ENCODE measurements around the gene CERT1.
A peak's percentile ranks its signal among the peaks of the same experiment; 100 is the strongest.
"Not testable (repeated sequence)": the region's sequence is repeated elsewhere in the genome, so short reads cannot be mapped to it uniquely, and the experiment has no call there.

Gene CERT1, protein sequence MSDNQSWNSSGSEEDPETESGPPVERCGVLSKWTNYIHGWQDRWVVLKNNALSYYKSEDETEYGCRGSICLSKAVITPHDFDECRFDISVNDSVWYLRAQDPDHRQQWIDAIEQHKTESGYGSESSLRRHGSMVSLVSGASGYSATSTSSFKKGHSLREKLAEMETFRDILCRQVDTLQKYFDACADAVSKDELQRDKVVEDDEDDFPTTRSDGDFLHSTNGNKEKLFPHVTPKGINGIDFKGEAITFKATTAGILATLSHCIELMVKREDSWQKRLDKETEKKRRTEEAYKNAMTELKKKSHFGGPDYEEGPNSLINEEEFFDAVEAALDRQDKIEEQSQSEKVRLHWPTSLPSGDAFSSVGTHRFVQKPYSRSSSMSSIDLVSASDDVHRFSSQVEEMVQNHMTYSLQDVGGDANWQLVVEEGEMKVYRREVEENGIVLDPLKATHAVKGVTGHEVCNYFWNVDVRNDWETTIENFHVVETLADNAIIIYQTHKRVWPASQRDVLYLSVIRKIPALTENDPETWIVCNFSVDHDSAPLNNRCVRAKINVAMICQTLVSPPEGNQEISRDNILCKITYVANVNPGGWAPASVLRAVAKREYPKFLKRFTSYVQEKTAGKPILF
- 69.5 to 86.5 (median 73.9) reads per million in 3 experiments for total RNA-seq

DNA sequence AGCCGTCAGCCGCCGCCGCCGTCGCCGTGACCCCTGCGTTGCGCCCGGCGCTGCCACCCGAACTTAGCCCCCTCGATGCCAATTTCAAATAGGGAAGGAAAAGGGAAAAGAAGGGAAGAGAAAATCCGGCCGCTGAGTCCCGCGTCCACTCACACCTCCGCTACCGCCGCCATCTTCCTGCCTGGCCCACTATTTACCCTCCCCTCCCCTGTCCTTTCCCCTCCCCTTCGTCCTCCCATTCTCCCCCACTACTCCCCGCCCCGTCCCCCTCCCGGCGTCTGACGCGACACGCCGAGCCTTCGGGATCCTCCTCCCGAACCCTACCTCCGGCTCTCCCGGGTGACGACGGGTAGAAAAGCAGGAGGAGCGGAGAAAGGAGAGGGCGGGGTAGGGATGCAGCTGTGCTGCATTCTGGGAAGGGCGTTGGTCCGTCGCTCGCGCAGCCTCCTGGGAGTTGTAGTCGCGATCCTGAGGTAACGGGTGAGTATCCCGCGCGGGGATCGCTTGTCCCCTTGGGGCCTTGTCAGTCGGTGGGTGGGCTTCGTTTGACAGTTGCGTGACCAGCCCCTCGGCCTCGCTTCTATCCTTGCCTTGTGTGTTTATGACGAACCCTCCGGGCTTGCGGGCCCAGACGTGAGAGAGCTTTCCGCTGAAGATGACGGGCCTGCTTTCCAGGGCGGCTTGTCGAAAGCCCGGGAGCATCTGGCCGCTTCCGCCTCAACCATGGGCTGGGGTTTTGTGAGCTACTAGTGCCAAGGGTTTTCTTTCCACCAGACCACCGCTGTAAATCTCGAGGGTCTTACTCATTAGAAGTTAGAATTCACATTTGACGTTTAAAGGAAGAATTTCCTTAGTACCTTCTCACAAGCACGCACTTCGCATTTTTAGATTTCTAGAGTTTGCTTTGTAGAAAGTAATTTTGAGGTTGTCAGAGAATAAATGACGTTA lies at the start of gene CERT1, which contains the start of gene POLK:
Gene CERT1 (minus strand): TSS at position 195 of the 948 bp plus-strand sequence. CDS start 422 bp downstream, outside the sequence.
Gene POLK (plus strand): TSS at position 457 of the 948 bp plus-strand sequence.
- peak; percentile 93 for DNase-seq

DNA sequence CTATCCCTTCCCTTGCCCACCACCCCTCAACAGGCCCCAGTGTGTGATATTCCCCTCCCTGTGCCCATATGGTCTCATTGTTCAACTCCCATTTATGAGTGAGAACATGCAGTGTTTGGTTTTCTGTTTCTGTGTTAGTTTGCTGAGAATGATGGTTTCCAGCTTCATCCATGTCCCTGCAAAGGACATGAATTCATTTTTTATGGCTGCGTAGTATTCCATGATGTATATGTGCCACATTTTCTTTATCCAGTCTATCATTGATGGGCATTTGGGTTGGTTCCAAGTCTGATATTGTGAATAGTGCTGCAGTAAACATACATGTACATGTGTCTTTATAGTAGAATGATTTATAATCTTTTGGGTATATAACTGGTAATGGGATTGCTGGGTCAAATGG lies 49.2 kb upstream of the CERT1 start:
- DNase-seq: not testable (repeated sequence)

DNA sequence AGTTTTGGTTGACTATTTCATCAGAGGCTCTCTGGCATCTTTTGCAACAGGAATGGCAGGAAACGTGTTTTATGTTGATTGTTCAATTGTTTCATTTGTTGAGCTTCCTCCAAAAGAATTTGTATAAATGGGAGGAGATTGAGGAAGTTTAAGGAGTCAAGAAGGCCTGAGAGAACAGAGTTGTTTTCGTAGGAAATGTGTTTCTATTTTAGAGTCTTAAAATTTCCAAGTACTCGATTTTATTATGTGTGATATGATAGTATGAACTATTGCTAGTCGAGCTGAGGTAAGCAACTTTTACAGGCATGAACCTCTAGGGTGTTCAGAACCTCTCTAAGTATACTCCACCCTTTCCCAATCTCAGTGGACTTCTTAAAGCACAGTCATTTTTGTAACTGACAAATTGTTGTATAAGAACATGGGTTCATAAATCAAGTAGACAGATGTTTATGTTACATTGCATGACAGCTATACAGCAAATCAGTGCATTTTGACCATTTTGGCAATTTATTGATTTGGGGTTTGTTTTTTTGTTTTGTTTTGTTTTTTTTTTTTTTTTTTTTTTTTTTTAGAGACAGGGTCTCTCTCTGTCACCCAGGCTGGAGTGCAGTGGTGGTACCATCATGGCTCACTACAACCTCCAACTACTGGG lies 47.7 kb upstream of the CERT1 start:
- DNase-seq: no peak

DNA sequence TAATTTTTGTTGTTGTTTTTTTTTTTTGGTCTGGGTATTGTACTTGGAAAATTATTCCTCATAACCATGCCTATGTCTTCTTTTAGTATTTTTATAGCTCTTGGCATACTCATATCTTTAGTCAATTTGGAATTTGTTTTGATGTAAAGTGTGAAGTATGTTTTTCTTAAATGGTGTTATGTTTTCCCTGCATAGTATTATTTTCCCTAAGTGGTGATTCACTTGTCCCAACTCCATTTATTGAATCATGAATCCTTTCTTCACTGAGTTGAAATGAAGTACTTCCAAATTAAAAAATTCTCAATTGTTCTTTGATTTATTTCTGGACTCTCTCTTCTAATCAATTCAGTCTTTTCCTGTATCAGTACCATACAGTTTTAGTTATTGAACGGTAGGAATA lies 46.8 kb upstream of the CERT1 start:
- no peak for DNase-seq

DNA sequence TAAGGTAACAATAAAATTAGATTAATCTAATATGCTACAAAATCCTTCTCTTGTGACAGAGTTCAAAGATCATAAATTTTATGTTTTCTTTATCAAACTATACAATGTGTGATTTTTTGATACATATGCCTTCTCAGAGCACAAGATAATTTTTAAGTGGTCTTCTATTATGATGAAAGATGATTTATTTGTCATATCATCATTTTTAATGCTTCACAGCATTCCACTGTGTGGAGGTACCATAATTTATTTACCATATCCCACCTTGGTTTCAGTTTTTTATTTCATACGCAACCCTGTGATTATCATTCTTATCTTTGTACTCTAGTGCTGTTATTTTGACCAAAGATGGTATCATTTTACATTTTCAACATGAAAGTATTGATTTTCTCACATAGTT lies 41.9 kb upstream of the CERT1 start:
- no peak for DNase-seq

DNA sequence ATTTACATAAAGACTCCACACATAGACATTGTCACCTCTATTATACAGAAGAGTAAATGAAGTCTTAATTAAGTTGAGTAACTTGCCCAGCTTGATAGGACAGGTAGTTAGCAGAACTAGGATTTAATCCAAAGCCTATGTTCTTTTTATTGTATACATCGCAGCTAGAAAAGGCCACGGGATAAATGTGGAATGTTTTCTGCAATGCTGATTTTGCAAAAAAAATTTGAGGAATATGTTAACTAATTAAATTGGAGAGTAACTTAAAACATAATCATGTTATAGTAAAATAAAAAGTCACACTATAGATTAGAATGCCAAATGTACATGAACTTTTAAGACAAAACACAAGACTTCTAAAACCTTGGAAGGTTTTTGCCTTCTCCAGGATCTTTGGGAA lies 41.3 kb upstream of the CERT1 start:
- DNase-seq: no peak

DNA sequence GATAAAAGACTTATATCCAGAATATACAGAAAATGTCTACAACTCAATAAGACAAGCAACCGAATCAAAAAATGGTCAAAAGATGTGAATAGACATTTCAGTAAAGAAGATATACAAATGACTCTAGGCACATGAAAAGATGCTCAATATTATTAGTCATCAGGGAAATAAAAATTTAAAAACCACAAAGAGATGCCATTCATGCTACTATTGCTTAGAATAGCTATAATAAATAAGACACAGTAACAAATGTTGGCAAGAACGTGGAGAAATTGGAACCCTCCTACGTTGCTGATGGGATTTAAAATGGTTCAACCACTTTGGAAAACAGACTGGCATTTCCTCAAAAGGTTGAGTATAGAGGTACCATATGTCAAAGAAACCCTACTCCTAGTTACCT lies 40.0 kb upstream of the CERT1 start:
- no peak for DNase-seq

DNA sequence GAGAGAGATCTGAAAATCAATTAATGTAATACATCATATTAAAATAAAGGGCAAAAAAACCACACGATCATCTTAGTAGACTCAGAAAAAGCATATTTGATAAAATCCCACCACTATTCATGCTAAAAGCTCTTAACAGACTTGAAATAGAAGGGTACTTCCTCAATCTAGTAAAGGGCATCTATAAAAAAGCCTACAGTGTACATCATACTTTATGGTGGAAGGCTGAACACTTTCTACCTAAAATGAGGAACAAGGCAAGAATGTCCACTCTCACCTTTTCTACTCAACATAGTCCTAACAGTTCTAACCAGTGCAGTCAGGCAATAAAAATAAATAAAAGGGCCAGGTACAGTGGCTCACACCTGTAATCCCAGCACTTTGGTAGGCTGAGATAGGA lies 39.2 kb upstream of the CERT1 start:
- no peak for DNase-seq

DNA sequence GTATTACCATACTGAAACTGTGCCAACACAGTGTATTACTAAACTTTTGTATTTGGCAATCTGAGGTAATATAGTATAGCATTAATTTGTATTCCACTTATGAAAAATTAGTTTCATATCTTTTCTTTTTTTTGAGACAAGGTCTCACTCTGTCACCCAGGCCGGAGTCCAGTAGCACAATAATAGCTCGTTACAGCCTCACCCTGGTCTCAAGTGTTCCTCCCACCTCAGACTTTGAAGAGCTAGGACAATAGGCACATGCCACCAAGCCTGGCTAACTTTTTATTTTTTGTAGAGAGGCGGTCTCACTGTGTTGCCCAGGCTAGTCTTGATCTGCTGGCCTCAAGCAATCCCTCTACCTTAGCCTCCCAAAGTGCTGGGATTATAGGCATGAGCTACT lies 36.4 kb upstream of the CERT1 start:
- no peak for DNase-seq

DNA sequence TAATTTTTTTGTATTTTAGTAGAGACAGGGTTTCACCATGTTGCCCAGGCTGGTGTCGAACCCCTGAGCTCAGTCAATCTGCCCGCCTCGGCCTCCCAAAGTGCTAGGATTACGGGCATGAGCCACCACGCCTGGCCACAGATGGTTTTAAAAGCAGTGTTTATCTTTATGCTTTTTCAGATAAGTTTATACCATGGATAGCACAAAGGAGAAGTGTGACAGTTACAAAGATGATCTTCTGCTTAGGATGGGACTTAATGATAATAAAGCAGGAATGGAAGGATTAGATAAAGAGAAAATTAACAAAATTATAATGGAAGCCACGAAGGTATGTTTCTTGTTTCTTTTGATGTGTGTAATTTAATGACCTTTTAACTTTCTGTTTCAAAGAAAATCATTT lies 35.4 kb upstream of the CERT1 start:
- no peak for DNase-seq

DNA sequence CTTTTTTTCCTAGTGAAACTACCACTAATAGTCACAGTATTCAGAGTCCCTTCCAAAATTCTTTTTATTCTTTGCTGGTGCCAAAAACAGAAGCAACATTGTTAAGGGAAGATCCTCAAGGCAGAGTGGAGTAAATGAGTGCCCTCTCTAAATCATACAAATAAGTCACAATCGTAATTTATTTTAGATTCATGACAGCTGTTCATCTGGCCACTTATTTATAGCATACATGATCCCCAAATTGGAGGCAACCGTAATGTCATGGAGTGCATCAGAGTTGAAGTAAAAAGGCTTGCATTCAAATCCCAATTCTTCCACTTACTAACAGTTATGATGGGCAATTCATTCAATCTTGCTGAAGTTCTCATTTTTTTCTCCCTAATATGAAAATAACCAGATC lies 33.7 kb upstream of the CERT1 start:
- DNase-seq: no peak

DNA sequence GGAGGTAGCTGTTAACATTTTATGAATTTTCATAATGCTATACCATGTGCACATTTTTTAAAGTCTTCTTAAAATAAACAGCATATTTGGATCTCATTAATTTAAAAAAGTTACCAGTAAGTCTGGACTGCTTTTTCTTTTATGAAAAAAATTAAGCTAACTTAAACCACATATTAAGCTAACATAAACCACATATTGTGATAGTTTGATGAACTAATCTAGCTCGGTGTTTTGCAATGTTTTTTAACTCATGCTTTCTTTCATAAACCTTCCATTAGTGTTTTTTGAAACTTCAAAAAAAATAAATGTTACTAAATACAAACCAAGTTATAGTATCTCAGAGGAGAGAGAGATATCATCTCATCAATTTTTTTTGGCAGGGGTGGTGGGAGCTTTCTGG lies 26.8 kb upstream of the CERT1 start:
- no peak for DNase-seq

DNA sequence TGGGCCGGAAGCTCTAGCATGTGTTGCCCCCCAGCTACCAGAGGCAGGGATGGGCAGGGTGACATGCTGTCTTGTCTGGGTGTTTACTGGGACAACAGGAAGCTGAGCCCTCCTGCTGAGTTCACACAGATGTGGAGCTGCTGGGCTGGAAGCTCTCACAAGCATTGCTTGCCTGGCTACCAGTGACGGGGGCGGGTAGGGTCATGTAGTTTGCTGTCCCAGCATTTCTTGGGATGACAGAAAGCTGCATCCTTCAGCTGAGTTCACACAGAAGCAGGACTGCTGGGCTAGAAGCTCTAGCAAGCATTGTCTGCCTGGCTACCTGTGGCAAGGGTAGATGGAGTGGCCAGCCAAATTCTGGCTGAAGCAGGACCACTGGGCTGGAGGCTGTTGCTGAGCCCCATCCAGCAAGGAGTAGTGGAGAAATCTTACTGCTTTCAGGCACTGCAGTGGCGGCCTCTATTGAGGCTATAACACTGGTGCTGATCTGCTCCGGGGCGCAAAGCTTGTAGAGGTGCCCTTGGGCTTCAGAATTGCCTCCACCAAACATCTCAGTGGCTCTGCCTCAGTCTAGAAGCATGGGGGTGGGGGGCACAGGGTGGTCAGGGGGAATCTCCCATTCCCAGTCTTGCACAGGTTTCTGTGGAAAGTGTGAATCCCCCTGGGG lies 25.4 kb upstream of the CERT1 start:
- DNase-seq: no peak

DNA sequence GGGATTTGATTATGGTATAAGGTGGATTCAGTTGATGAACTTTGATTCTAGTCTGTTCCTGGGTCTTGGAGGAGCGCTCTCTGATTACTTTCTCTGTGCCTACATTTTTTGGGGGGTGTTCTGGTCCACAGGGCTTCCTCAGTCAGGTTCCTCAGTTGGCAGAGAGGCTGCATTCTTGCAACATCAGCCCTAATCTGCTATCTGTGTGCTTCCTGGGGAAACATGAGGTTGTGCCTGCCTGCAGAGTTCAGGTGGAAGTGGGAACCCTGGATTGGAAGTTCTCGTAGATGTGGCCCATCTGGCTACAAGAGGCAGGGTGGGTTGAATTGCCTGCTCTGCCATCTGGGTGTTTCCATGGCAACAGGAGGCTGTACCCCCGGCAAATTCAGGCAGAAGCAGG lies 24.7 kb upstream of the CERT1 start:
- DNase-seq: no peak

DNA sequence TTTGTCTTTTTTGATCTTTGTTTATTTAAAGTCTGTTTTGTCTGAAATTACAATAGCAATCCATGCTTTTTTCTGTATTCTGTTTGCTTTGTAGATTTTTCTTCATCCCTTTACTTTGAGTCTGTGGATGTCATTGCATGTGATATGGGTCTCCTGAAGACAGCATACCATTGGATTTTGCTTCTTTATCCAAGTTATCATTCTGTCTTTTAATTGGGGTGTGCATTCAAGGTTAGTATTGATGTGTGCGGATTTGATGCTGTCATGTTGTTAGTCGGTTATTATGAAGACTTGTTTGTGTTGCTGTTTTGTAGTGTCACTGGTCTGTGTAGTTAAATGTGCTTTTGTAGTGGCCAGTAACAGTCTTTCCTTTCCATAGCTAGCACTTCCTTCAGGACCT lies 23.3 kb upstream of the CERT1 start:
- no peak for DNase-seq

DNA sequence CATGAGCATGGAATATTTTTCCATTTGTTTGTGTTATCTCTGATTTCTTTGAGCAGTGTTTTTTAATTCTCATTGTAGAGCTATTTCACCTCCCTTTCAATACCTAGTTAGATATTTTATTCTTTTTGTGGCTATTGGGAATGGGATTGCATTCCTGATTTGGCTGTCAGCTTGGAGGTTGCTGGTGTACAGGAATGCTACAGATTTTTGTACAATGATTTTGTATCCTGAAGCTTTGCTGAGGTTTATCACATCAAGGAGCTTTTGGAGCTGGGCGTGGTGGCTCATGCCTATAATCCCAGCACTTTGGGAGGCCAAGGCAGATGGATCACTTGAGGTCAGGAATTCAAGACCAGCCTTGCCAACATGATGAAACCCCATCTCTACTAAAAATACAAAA lies 22.3 kb upstream of the CERT1 start:
- DNase-seq: not testable (repeated sequence)

DNA sequence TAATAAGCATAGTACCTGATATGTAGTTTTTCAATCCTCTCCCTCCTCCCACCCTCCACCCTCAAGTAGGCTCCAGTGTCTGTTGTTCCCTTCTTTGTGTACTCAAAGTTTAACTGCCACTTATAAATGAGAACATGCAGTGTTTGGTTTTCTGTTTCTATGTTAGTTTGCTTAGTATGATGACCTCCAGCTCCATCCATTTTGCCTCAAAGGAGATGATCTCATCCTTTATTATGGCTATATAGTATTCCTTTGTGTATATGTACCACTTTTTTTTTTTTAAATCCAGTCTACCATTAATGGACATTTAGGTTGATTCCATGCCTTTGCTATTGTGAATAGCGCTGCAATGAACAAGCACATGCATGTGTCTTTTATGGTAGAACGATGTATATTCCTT lies 20.8 kb upstream of the CERT1 start:
- DNase-seq: no peak

DNA sequence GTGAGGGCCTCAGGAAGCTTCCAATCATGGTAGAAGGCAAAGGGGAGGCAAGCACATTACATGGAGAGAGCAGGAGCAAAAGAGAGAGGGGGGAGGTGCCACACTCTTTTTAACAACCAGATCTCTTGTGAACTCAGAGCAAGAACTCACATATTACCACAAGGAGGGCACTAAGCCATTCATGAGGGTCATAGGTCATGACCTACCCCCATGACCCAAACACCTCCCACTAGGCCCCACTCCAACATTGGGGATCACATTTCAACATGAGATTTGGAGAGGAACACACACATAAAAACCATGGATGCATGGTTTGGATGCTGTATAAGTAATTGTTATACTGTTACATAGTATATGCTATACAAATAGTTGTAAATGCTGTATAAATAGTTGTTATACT lies 17.8 kb upstream of the CERT1 start:
- DNase-seq: no peak

DNA sequence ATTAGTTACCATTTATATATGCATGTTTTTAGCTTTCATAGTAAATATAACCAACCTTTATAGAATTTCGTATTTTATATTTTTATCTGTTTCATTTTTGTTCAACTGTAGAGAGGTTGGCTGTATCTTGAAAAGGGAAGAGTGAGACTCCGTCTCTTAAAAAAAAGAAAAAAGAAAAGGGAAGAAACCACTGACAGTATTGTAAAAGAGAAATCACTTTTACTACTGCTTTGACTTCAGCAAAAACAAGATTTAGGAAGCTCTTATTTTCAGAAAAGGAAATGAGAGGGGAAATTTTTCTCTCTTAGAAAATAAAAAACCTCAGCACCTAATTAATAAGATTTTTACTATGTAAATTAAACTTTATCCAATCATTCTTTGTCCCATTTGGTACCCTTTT lies 14.6 kb upstream of the CERT1 start:
- no peak for DNase-seq

DNA sequence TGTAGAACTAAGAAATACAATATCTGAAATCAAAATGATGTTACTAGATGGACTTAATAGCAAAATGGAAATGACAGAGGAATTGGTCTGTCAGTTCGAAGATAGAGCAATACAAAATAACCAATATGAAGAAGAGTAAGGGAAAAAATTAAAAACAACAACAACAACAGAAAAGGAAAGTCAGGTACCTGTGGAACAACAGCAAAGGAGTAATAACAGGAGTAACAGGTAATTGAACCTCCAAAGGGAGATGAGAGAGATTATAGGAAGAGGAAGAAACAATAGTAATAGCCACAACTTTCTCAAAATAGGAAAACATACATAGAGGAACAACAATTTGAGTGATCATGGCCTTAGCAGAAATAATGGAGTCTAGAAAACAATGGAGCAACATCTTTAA lies 13.9 kb upstream of the CERT1 start:
- no peak for DNase-seq

DNA sequence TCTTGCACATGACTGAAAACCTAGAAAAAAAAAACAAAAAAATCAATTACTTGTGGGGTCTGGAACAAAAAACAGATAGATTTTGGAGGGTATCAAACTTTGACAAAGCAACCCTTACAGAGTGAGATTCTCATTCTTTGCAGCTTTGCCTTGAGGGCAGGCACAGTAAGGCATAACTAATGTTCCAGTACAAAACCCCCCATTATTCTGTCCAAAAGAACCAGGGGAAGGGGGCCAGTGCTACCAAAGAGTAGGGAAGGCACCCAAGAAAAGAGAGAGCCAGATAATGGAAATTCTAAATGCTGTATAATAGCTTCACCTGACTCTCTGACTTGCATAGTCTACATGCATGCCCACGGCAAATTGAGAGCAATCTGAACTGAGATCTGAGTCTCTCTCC lies 13.2 kb upstream of the CERT1 start:
- no peak for DNase-seq

DNA sequence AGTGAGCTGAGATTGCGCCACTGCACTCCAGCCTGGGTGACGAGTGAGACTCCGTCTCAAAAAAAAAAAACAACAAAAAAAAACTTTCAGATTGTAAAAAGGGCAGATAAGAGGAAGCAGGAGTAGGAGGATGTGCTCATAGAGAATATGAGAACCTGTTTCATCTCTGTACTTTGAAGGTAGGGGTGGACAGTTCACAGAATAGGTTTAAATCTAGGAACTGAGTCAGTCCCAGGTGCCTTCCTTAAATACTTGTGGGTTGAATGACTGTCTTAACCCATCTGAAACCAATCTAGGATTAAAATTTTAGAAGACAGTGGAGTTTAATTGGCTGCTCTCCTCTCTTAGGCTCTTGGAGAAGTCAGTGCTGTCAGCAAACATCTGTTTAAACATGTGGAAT lies 12.6 kb upstream of the CERT1 start:
- DNase-seq: no peak

Data from central memory CD4-positive, alpha-beta T cell (primary cell).